HCT116 (cell line): ENCODE results near the gene LANCL3. TPM values are rescaled to one million over a fixed set of nuclear protein-coding genes. Genes with fewer than 3 reads are reported as not detected.
"Not testable (repeated sequence)": the region's sequence is repeated elsewhere in the genome, so short reads cannot be mapped to it uniquely, and the experiment has no call there.

Source experiments
- ATAC-seq: fragments of 200-7000 bp; cut with Tn5 transposase; 2 replicates; pipeline ENCODE4 v1.9.1; 2020; ENCODE audit warnings: mild to moderate bottlenecking, moderate library complexity
- BruUV-seq: library from RNA; stranded (reverse); fragments of 400-500 nt; replicated peaks from 2 replicates; lab custom pipeline; 2021; lab: Mats Ljungman, UMichigan
- CTCF ChIA-PET: fragments of 300-600 bp; sonication (Branson Sonifier 250); formaldehyde crosslinking; loops from one replicate; lab custom pipeline; 2021; ENCODE audit warnings: antibody characterized with exemption; lab: Charles Lee
- POLR2A ChIA-PET: fragments of 300-600, 350-600 bp; sonication (Branson Sonifier 250); formaldehyde crosslinking; loops from one replicate; lab custom pipeline; 2021; ENCODE audit warnings: antibody characterized with exemption; lab: Charles Lee
- RAD21 ChIA-PET, 2 experiments: fragments of 300-600 bp; sonication (Branson Sonifier 250); formaldehyde crosslinking; loops; one replicate each; lab custom pipeline; 2023; ENCODE audit warnings: low total read pairs in 2 of 2; ENCODE audit not compliant: uncharacterized antibody in 2 of 2, unreplicated experiment in 2 of 2, low non-redundant PET in 1 of 2; lab: Charles Lee
- DNase-seq: peaks from one replicate; pipeline ENCODE4 v3.0.0-alpha.2; 2010; ENCODE audit warnings: low read depth, low spot score
- H2AFZ ChIP-seq: fragments of 200-600 bp; shearing (Covaris generic), sonication (generic); 2 replicates; pipeline ENCODE4 v1.6.1; 2017; ENCODE audit warnings: low read depth, mixed run types, mixed read lengths, antibody characterized with exemption, low read length; ENCODE audit not compliant: poor library complexity, severe bottlenecking
- H3K27ac ChIP-seq: 2 replicates; pipeline ENCODE4 v1.5.1; 2012; ENCODE audit warnings: low read depth, low read length
- H3K27me3 ChIP-seq: fragments of 200-600 bp; sonication (generic); 2 replicates; pipeline ENCODE4 v1.6.1; 2016; ENCODE audit warnings: mixed run types, low read length, mixed read lengths; ENCODE audit not compliant: insufficient read depth
- H3K36me3 ChIP-seq, 2 experiments: fragments of 200-500 bp in 1 of 2; fragments of 200-600 bp in 1 of 2; sonication (Bioruptor generic) in 1 of 2; sonication (generic) in 1 of 2; 2 replicates each; pipeline versions ENCODE4 v1.5.1 to v1.6.1; 2014 to 2016; ENCODE audit warnings: low read length in 2 of 2, inconsistent platforms in 1 of 2, mixed read lengths in 1 of 2, mixed run types in 1 of 2; ENCODE audit not compliant: insufficient read depth in 2 of 2, control insufficient read depth in 1 of 2
- H3K4me1 ChIP-seq, 2 experiments: fragments of 200-600 bp in 1 of 2; sonication (generic) in 1 of 2; 2 replicates each; pipeline versions ENCODE4 v1.5.1 to v1.6.1; 2012 to 2017; ENCODE audit warnings: low read length in 2 of 2, inconsistent platforms in 1 of 2, mild to moderate bottlenecking in 1 of 2, mixed read lengths in 1 of 2, mixed run types in 1 of 2, moderate library complexity in 1 of 2; ENCODE audit not compliant: insufficient read depth in 2 of 2, control insufficient read depth in 1 of 2
- H3K4me2 ChIP-seq: fragments of 200-600 bp; sonication (generic); 2 replicates; pipeline ENCODE4 v1.6.1; 2017; ENCODE audit warnings: mixed run types, low read length, mixed read lengths
- H3K4me3 ChIP-seq, 2 experiments: fragments of 200-600 bp in 1 of 2; sonication (generic) in 1 of 2; replicated peaks in 1 of 2; 2 replicates each; pipeline ENCODE4 v1.5.1; 2011 to 2016; ENCODE audit warnings: low read length in 2 of 2, control low read depth in 1 of 2, low read depth in 1 of 2, mild to moderate bottlenecking in 1 of 2, mixed read lengths in 1 of 2, mixed run types in 1 of 2
- H3K79me2 ChIP-seq: fragments of 200-600 bp; sonication (generic); 2 replicates; pipeline ENCODE4 v1.6.1; 2017; ENCODE audit warnings: mild to moderate bottlenecking, mixed run types, low read length, moderate library complexity, mixed read lengths; ENCODE audit not compliant: insufficient read depth
- H3K9ac ChIP-seq: fragments of 200-600 bp; sonication (generic); 2 replicates; pipeline ENCODE4 v1.6.1; 2016; ENCODE audit warnings: low read length, mixed read lengths
- H3K9me2 ChIP-seq: fragments of 200-600 bp; sonication (generic), shearing (Covaris generic); 2 replicates; pipeline ENCODE4 v1.6.1; 2017; ENCODE audit warnings: mixed run types, mild to moderate bottlenecking, moderate library complexity; ENCODE audit not compliant: insufficient read depth
- H3K9me3 ChIP-seq, 2 experiments: fragments of 200-500 bp in 1 of 2; fragments of 200-600 bp in 1 of 2; sonication (Bioruptor generic) in 1 of 2; sonication (generic) in 1 of 2; 2 replicates each; pipeline ENCODE4 v1.6.1; 2014 to 2017; ENCODE audit warnings: low read length in 2 of 2, mixed read lengths in 2 of 2, inconsistent platforms in 1 of 2, low read depth in 1 of 2, mild to moderate bottlenecking in 1 of 2, mixed run types in 1 of 2, moderate library complexity in 1 of 2; ENCODE audit not compliant: control insufficient read depth in 1 of 2, insufficient read depth in 1 of 2
- H4K20me1 ChIP-seq: fragments of 200-600 bp; sonication (generic), shearing (Covaris generic); 2 replicates; pipeline ENCODE4 v1.6.1; 2017; ENCODE audit warnings: mixed run types, mild to moderate bottlenecking, moderate library complexity; ENCODE audit not compliant: insufficient read depth
- FOSL1 ChIP-seq: IDR thresholded peaks from 2 replicates; pipeline ENCODE4 v1.6.1; 2012; ENCODE audit warnings: low read depth
- SP1 ChIP-seq: IDR thresholded peaks from 2 replicates; pipeline ENCODE4 v1.6.1; 2012; ENCODE audit warnings: low read depth
- intact Hi-C: fragments of 100-400 bp; cut with micrococcal nuclease; formaldehyde crosslinking; loops from 2 replicates; pipeline ENCODE4 v1.10.0; 2022
- total RNA-seq: library from RNA; stranded (reverse); gene quantifications from one replicate; pipeline ENCODE4 v1.2.1, GENCODE V29; 2021; ENCODE audit not compliant: unreplicated experiment
- TF ChIP-seq, protein P1 (sequence below): IDR thresholded peaks from 2 replicates; pipeline ENCODE4 v1.6.1; 2012; ENCODE audit warnings: low read depth

LANCL3 gene
- total RNA-seq, 1 experiment from 2014 or later: 2.4 TPM

DNA sequence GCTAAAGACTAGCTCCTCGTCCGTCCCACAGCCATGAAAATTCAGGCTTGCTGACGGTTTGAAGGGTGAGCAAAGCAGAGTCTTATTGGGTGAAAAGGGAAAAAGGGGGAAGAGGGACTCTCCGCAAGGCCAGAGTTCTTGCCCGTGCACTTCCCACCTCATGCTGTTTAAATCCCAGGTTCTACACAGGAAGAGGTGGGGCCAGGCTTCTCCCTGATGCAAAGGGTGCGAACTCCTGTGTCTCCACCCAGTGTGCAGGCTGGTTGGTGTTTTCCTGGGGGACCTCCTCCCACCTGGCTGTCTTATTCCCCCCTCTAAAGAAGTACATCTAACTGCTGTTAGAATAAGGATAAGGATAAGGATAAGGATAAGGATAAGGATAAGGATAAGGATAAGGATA lies 18.0 kb upstream of the LANCL3 start (continued):
- TF ChIP-seq, protein P1, sequence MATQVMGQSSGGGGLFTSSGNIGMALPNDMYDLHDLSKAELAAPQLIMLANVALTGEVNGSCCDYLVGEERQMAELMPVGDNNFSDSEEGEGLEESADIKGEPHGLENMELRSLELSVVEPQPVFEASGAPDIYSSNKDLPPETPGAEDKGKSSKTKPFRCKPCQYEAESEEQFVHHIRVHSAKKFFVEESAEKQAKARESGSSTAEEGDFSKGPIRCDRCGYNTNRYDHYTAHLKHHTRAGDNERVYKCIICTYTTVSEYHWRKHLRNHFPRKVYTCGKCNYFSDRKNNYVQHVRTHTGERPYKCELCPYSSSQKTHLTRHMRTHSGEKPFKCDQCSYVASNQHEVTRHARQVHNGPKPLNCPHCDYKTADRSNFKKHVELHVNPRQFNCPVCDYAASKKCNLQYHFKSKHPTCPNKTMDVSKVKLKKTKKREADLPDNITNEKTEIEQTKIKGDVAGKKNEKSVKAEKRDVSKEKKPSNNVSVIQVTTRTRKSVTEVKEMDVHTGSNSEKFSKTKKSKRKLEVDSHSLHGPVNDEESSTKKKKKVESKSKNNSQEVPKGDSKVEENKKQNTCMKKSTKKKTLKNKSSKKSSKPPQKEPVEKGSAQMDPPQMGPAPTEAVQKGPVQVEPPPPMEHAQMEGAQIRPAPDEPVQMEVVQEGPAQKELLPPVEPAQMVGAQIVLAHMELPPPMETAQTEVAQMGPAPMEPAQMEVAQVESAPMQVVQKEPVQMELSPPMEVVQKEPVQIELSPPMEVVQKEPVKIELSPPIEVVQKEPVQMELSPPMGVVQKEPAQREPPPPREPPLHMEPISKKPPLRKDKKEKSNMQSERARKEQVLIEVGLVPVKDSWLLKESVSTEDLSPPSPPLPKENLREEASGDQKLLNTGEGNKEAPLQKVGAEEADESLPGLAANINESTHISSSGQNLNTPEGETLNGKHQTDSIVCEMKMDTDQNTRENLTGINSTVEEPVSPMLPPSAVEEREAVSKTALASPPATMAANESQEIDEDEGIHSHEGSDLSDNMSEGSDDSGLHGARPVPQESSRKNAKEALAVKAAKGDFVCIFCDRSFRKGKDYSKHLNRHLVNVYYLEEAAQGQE: no peak
- TF ChIP-seq FOSL1 (no peak), SP1 (no peak)

GRCh38 chrX:37565254-37565653 lies 6.2 kb upstream of the LANCL3 start:
- POLR2A ChIA-PET, H3K9me2 ChIP-seq, H3K36me3 ChIP-seq, H3K9ac ChIP-seq, ATAC-seq, H3K9me3 ChIP-seq, H4K20me1 ChIP-seq, DNase-seq, H2AFZ ChIP-seq, H3K27ac ChIP-seq, H3K79me2 ChIP-seq, H3K4me1 ChIP-seq, H3K4me3 ChIP-seq, H3K4me2 ChIP-seq, H3K27me3 ChIP-seq, CTCF ChIA-PET, RAD21 ChIA-PET, intact Hi-C loops, BruUV-seq: not testable (repeated sequence)

DNA sequence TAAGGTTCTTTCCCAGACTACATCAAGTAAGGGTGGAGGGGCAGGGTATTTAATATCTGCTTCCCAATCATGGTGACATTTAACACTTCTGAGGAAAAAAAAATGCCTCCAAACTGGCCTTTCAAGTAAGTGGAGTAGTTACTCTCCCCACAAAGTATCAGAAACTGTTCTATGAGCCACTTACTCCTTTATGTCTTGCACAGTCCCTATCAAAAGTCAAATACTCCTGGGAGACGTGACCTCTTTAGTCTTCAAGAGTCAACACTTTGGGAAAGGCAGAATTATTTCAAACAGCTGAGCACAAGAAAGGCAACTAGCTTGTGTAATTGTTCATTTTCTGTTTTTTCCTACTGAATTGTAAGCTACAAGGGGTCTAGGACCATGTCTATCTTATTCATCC lies 1.1 kb upstream of the LANCL3 start:
- RAD21 ChIA-PET, DNase-seq, H3K4me3 ChIP-seq, H3K9ac ChIP-seq, BruUV-seq, H3K4me1 ChIP-seq, ATAC-seq, CTCF ChIA-PET, H3K79me2 ChIP-seq, H2AFZ ChIP-seq, H4K20me1 ChIP-seq, H3K9me2 ChIP-seq, H3K27me3 ChIP-seq, H3K36me3 ChIP-seq, H3K9me3 ChIP-seq, H3K27ac ChIP-seq, H3K4me2 ChIP-seq, POLR2A ChIA-PET: not testable (repeated sequence)
- intact Hi-C loops: loop anchor here (5.0 kb wide), 1 partner anchor 607 kb away; no protein-coding TSS in a partner anchor
